SK-N-SH (cell line): ENCODE data around the gene C7. TPM values are rescaled to one million over a fixed set of nuclear protein-coding genes. Genes with fewer than 3 reads are reported as not detected.

ENCODE experiments used
- CTCF ChIA-PET: fragments of 300-600, 350-600 bp; formaldehyde crosslinking; extraction: SDS; loops from one replicate; lab custom pipeline; 2021; lab: Yijun Ruan, JAX
- POLR2A ChIA-PET: fragments of 350-600 bp; sonication (Branson Sonifier 250); formaldehyde crosslinking; extraction: SDS; loops from one replicate; lab custom pipeline; 2020; ENCODE audit warnings: antibody characterized with exemption, inconsistent platforms; lab: Yijun Ruan, JAX
- DNase-seq: peaks from one replicate; pipeline ENCODE4 v3.0.0; 2012
- H2AFZ ChIP-seq: fragments of 200-600 bp; sonication (generic); 2 replicates; pipeline ENCODE4 v1.8.1; 2016; ENCODE audit warnings: antibody characterized with exemption, mild to moderate bottlenecking, low read depth
- H3F3A ChIP-seq: fragments of 200-600 bp; sonication (generic); replicated peaks from 2 replicates; pipeline ENCODE3; 2016; ENCODE audit warnings: antibody characterized with exemption, mild to moderate bottlenecking; ENCODE audit not compliant: insufficient read depth
- H3K27ac ChIP-seq, 2 experiments: fragments of 200-500 bp in 1 of 2; fragments of 200-600 bp in 1 of 2; sonication (Bioruptor generic) in 1 of 2; sonication (generic), shearing (Covaris generic) in 1 of 2; 2 replicates each; pipeline versions ENCODE4 v1.5.1 to v1.6.1; 2014 to 2016; ENCODE audit warnings: low read depth in 2 of 2, inconsistent platforms in 1 of 2, low read length in 1 of 2, mild to moderate bottlenecking in 1 of 2, mixed read lengths in 1 of 2
- H3K27me3 ChIP-seq: fragments of 200-600 bp; sonication (generic), shearing (Covaris generic); 2 replicates; pipeline ENCODE4 v1.6.1; 2016; ENCODE audit warnings: mixed run types; ENCODE audit not compliant: insufficient read depth
- H3K36me3 ChIP-seq, 2 experiments: fragments of 200-500 bp in 1 of 2; fragments of 200-600 bp in 1 of 2; sonication (Bioruptor generic) in 1 of 2; sonication (generic) in 1 of 2; replicated peaks in 1 of 2; 2 replicates each; pipeline versions ENCODE3 to v1.5.1; 2014 to 2016; ENCODE audit warnings: low read length in 1 of 2, mild to moderate bottlenecking in 1 of 2; ENCODE audit not compliant: insufficient read depth in 2 of 2, control insufficient read depth in 1 of 2
- H3K4me1 ChIP-seq, 2 experiments: fragments of 200-500 bp in 1 of 2; fragments of 200-600 bp in 1 of 2; sonication (Bioruptor generic) in 1 of 2; sonication (generic), shearing (Covaris generic) in 1 of 2; 2 replicates each; pipeline versions ENCODE4 v1.5.1 to v1.6.1; 2014 to 2016; ENCODE audit warnings: low read depth in 1 of 2, low read length in 1 of 2, mixed run types in 1 of 2; ENCODE audit not compliant: insufficient read depth in 2 of 2, control insufficient read depth in 1 of 2
- H3K4me2 ChIP-seq: fragments of 200-600 bp; sonication (generic), shearing (Covaris generic); 2 replicates; pipeline ENCODE4 v1.6.1; 2017; ENCODE audit warnings: mixed run types
- H3K4me3 ChIP-seq, 2 experiments: fragments of 200-500 bp in 1 of 2; fragments of 200-600 bp in 1 of 2; sonication (Bioruptor generic) in 1 of 2; sonication (generic), shearing (Covaris generic) in 1 of 2; 2 replicates each; pipeline versions ENCODE4 v1.5.1 to v1.8.1; 2014 to 2016; ENCODE audit warnings: low read depth in 2 of 2, inconsistent platforms in 1 of 2, low read length in 1 of 2, mild to moderate bottlenecking in 1 of 2, mixed read lengths in 1 of 2, moderate library complexity in 1 of 2
- H3K79me2 ChIP-seq: fragments of 200-600 bp; sonication (generic); 2 replicates; pipeline ENCODE4 v1.8.1; 2017; ENCODE audit warnings: mild to moderate bottlenecking; ENCODE audit not compliant: insufficient read depth
- H3K9ac ChIP-seq: fragments of 200-600 bp; sonication (generic); 2 replicates; pipeline ENCODE4 v1.6.1; 2017; ENCODE audit warnings: mixed run types
- H3K9me2 ChIP-seq: fragments of 200-600 bp; sonication (generic); 2 replicates; pipeline ENCODE4 v1.6.1; 2017; ENCODE audit warnings: mixed run types
- H3K9me3 ChIP-seq: fragments of 200-600 bp; sonication (generic); 2 replicates; pipeline ENCODE4 v1.6.1; 2017; ENCODE audit warnings: mixed run types, mild to moderate bottlenecking, moderate library complexity
- H4K20me1 ChIP-seq: fragments of 200-600 bp; sonication (generic); 2 replicates; pipeline ENCODE4 v1.6.1; 2017; ENCODE audit warnings: mild to moderate bottlenecking, mixed run types; ENCODE audit not compliant: insufficient read depth
- FOXJ3 ChIP-seq: sonication (generic); formaldehyde crosslinking; IDR thresholded peaks from 2 replicates; pipeline ENCODE4 v1.5.1; 2020; ENCODE audit warnings: mild to moderate bottlenecking, missing genetic modification reagents
- FOXM1 ChIP-seq: IDR thresholded peaks from 2 replicates; pipeline ENCODE4 v1.4.0; 2012; ENCODE audit warnings: low read depth, mild to moderate bottlenecking
- GATA2 ChIP-seq: sonication (generic); formaldehyde crosslinking; IDR thresholded peaks from 2 replicates; pipeline ENCODE4 v1.5.0; 2020; ENCODE audit warnings: mild to moderate bottlenecking, missing genetic modification reagents
- MXI1 ChIP-seq: IDR thresholded peaks from 2 replicates; pipeline ENCODE4 v1.6.1; 2012; ENCODE audit warnings: mild to moderate bottlenecking, low read depth, low read length, improper control_type of control experiment
- NFIC ChIP-seq: IDR thresholded peaks from 2 replicates; pipeline ENCODE4 v1.4.0; 2012; ENCODE audit warnings: borderline replicate concordance
- NRF1 ChIP-seq: IDR thresholded peaks from 2 replicates; pipeline ENCODE4 v1.6.1; 2012; ENCODE audit warnings: low read depth, mild to moderate bottlenecking, low read length
- RXRA ChIP-seq: IDR thresholded peaks from 2 replicates; pipeline ENCODE4 v1.4.0; 2012; ENCODE audit warnings: low read depth, mild to moderate bottlenecking, borderline replicate concordance
- SMC3 ChIP-seq: IDR thresholded peaks from 2 replicates; pipeline ENCODE4 v1.6.1; 2012; ENCODE audit warnings: low read depth, low read length, improper control_type of control experiment
- TAF1 ChIP-seq: IDR thresholded peaks from 2 replicates; pipeline ENCODE4 v1.6.1; 2012; ENCODE audit warnings: low read depth, mild to moderate bottlenecking, low read length, moderate library complexity, borderline replicate concordance
- whole genome bisulfite sequencing: methylation state at CpG from one replicate; pipeline ENCODE4 v1.1.6; 2017; ENCODE audit warnings: low lambda C conversion rate; 5-methylcytosine and 5-hydroxymethylcytosine counted together
- polyA plus RNA-seq, 3 experiments: library from polyadenylated mRNA; depleted of rRNA; stranded (reverse); fragments of >200 nt; gene quantifications; 2 replicates each; pipeline ENCODE4 v1.2.3, GENCODE V29; 2012
- TF ChIP-seq, protein P1 (sequence below): IDR thresholded peaks from 2 replicates; pipeline ENCODE4 v1.6.1; 2012; ENCODE audit warnings: mild to moderate bottlenecking, low read depth, low read length, moderate library complexity
- TF ChIP-seq, protein P2 (sequence below): IDR thresholded peaks from 2 replicates; pipeline ENCODE4; 2012
- TF ChIP-seq, protein P3 (sequence below): IDR thresholded peaks from 2 replicates; pipeline ENCODE4 v1.4.0; 2012; ENCODE audit warnings: low read depth, borderline replicate concordance
- TF ChIP-seq, protein P4 (sequence below): IDR thresholded peaks from 2 replicates; pipeline ENCODE4 v1.4.0; 2012; ENCODE audit warnings: low read depth

The C7 gene
- polyA plus RNA-seq, 1 of the 3 experiments (the other 2 are of a cell fraction), result 11.1 TPM

DNA sequence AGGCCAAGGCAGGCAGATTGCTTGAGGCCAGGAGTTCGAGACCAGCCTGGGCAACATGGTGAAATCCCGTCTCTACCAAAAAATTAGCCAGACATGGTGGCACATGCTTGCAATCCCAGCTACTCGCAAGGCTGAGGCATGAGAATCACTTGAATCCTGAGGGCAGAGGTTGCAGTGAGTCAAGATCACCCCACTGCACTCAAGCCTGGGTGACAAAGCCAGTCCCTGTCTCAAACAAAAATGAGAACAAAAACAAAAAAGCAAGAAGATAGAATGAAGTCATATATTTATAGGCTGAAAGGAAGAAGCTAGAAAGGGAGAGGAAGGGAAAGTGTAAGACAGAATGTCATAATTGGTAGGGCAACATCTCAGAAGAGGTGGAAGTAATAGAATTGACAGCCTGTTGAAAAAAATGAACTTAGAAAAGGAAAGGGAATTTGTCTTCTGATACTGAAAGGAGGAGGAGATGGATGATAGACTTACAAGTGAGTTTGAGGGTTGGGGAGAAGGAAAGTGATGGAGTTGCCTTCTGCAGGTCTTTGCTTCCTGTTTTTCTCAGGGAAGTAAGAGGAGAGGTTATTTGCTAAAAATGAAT, 35.9 kb upstream of the C7 start:
- Histone ChIP-seq H3K9me3 (0 out of 2 replicates have a peak, but pooled peaks cover 5% of the 10 kb centered on the region), H3K27me3 (no peaks in the 10 kb centered on the region; the same call in 1 of the 2 replicates)
- DNase-seq, result no peak
- TF ChIP-seq NFIC, result no peak
- TF ChIP-seq TAF1, result no peak
- no peak for TF ChIP-seq SMC3
- TF ChIP-seq, protein P1, sequence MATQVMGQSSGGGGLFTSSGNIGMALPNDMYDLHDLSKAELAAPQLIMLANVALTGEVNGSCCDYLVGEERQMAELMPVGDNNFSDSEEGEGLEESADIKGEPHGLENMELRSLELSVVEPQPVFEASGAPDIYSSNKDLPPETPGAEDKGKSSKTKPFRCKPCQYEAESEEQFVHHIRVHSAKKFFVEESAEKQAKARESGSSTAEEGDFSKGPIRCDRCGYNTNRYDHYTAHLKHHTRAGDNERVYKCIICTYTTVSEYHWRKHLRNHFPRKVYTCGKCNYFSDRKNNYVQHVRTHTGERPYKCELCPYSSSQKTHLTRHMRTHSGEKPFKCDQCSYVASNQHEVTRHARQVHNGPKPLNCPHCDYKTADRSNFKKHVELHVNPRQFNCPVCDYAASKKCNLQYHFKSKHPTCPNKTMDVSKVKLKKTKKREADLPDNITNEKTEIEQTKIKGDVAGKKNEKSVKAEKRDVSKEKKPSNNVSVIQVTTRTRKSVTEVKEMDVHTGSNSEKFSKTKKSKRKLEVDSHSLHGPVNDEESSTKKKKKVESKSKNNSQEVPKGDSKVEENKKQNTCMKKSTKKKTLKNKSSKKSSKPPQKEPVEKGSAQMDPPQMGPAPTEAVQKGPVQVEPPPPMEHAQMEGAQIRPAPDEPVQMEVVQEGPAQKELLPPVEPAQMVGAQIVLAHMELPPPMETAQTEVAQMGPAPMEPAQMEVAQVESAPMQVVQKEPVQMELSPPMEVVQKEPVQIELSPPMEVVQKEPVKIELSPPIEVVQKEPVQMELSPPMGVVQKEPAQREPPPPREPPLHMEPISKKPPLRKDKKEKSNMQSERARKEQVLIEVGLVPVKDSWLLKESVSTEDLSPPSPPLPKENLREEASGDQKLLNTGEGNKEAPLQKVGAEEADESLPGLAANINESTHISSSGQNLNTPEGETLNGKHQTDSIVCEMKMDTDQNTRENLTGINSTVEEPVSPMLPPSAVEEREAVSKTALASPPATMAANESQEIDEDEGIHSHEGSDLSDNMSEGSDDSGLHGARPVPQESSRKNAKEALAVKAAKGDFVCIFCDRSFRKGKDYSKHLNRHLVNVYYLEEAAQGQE, result no peak
- no peak for TF ChIP-seq GATA2 (CRISPR knock-in tag)
- no peak for TF ChIP-seq MXI1
- TF ChIP-seq, protein P2, sequence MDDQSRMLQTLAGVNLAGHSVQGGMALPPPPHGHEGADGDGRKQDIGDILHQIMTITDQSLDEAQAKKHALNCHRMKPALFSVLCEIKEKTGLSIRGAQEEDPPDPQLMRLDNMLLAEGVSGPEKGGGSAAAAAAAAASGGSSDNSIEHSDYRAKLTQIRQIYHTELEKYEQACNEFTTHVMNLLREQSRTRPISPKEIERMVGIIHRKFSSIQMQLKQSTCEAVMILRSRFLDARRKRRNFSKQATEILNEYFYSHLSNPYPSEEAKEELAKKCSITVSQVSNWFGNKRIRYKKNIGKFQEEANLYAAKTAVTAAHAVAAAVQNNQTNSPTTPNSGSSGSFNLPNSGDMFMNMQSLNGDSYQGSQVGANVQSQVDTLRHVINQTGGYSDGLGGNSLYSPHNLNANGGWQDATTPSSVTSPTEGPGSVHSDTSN, result no peak
- TF ChIP-seq, protein P3, sequence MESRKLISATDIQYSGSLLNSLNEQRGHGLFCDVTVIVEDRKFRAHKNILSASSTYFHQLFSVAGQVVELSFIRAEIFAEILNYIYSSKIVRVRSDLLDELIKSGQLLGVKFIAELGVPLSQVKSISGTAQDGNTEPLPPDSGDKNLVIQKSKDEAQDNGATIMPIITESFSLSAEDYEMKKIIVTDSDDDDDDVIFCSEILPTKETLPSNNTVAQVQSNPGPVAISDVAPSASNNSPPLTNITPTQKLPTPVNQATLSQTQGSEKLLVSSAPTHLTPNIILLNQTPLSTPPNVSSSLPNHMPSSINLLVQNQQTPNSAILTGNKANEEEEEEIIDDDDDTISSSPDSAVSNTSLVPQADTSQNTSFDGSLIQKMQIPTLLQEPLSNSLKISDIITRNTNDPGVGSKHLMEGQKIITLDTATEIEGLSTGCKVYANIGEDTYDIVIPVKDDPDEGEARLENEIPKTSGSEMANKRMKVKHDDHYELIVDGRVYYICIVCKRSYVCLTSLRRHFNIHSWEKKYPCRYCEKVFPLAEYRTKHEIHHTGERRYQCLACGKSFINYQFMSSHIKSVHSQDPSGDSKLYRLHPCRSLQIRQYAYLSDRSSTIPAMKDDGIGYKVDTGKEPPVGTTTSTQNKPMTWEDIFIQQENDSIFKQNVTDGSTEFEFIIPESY, result no peak
- TF ChIP-seq FOXJ3 (CRISPR knock-in tag), result no peak
- TF ChIP-seq RXRA, result no peak
- no peak for TF ChIP-seq FOXM1
- no peak for TF ChIP-seq NRF1
- TF ChIP-seq, protein P4, sequence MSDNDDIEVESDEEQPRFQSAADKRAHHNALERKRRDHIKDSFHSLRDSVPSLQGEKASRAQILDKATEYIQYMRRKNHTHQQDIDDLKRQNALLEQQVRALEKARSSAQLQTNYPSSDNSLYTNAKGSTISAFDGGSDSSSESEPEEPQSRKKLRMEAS, result no peak
- TF ChIP-seq, all 33 proteins: peak for 0
- Histone ChIP-seq H3K36me3 (no peaks in the 10 kb centered on the region), H3K4me1 (no peaks in the 10 kb centered on the region), H3K4me3 (no peak overlapping the region), H3K27ac (no peak overlapping the region), H2AFZ (no peak overlapping the region), H3K4me2 (no peak overlapping the region), H3F3A (no peaks in the 10 kb centered on the region), H3K9me2 (no peaks in the 10 kb centered on the region), H3K9ac (no peak overlapping the region), H4K20me1 (no peaks in the 10 kb centered on the region), H3K79me2 (no peaks in the 10 kb centered on the region)
- ChIA-PET CTCF (no interaction called here), POLR2A (no interaction called here)
- 39% methylated on average over 3 of the region's 3 CpGs for WGBS
